Measurements from ENCODE around the gene NAB2. TPM values are rescaled to one million over a fixed set of nuclear protein-coding genes. Genes with fewer than 3 reads are reported as not detected.

The NAB2 gene
- total and polyA plus RNA-seq, 2 of the 8 experiments (the other 6 are each of a cell fraction or from before 2014, with no cell fraction given), result 20.9 to 23.5 TPM

DNA sequence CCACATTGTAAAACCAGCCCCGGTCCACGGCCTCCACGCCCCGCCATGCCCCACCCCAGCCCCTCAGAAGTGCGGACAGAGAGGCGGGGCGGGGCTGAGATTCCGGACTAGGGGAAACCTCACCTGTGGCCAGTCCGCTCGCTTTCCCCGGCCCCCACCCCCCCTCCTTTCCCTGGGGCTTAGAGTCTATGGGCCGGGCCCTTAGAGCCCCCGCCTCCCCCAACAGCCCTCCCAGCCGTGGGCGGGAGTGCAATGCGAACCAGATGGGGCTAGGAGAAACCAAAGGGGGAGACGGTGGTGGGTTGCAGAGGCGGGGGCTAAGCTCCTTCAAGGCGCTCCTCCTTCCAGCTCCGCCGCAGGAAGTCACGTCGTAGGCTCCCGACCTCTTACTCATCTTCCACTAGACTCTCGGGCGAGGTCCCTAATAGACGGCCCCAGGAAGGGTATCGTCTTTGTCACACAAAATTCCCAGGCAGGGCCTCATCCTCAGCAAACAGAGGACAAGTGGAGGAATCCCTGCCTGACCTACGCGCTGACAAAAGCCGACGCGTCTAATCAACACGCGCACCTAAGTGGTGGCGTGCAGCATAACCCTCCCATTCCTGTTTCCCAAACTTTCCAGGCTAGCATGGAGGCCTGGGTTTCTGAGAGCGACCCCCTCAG, 1.1 kb upstream of the NAB2 start:
- Histone ChIP-seq H3K9me3 (ENCODE audit: insufficient read depth in 2 of 2, low read depth in 1 of 2, low read length in 1 of 2) (no peaks in the 10 kb centered on the region), H2BK20ac (ENCODE audit: low read length) (peak overlapping the region; percentile 90; the same call in 1 of the 2 replicates), H3K23ac (ENCODE audit: insufficient read length) (no peak overlapping the region), H2BK5ac (ENCODE audit: low read depth, low read length) (peak overlapping the region; percentile 96), H3K23me2 (ENCODE audit: low read depth, low read length) (peaks cover 25% of the 10 kb centered on the region), H3K18ac (ENCODE audit: extremely low read depth, low read length) (peak overlapping the region; percentile 97), H2BK15ac (ENCODE audit: low read length) (no peak overlapping the region), H2AK5ac (ENCODE audit: low read depth, low read length) (peak overlapping the region; percentile 30; the same call in 1 of the 2 replicates), H3K27ac (ENCODE audit: low read depth, low read length) (peak overlapping the region; percentile 84), H3K14ac (ENCODE audit: insufficient read length) (no peak overlapping the region), H3K56ac (replicated peaks; ENCODE audit: insufficient read length, low read depth, low read length) (peak overlapping the region; percentile 94), H3K36me3 (ENCODE audit: control insufficient read depth in 2 of 4, insufficient read depth in 4 of 4, low read length in 3 of 4) (peaks cover 8 to 16% (median 11%) of the 10 kb centered on the region in 4 experiments; a peak in 6 of 8 replicates), H4K20me1 (replicated peaks in 1 of 2; ENCODE audit: control insufficient read depth in 1 of 2, insufficient read depth in 2 of 2, low read length in 2 of 2) (peaks cover 2 to 11% of the 10 kb centered on the region in 2 experiments), H3K4ac (replicated peaks; ENCODE audit: insufficient read length, low read depth, low read length) (peak overlapping the region; percentile 69), H4K91ac (replicated peaks; ENCODE audit: insufficient read length, low read length) (peak overlapping the region; percentile 98), H4K8ac (ENCODE audit: extremely low read depth, insufficient read depth, low read length) (peak overlapping the region; percentile 93), H2BK120ac (replicated peaks; ENCODE audit: low read depth, low read length) (peak overlapping the region; percentile 94), H2AFZ (ENCODE audit: low read length) (no peak overlapping the region), H3K4me2 (ENCODE audit: insufficient read depth in 1 of 2, low read depth in 2 of 2, low read length in 2 of 2) (peak overlapping the region; percentile 81 to 89), H3K4me3 (ENCODE audit: extremely low read depth in 1 of 4, insufficient read depth in 2 of 4, low read depth in 3 of 4, low read length in 4 of 4) (peak overlapping the region; percentile 45 to 79 (median 62)), H3K4me1 (replicated peaks in 1 of 4; ENCODE audit: control insufficient read depth in 3 of 4, insufficient read depth in 4 of 4, low read length in 3 of 4) (peaks cover 0 to 20% (median 11%) of the 10 kb centered on the region in 4 experiments; a peak in 6 of 7 replicates), H3K79me1 (ENCODE audit: low read depth, low read length) (peaks cover 4% of the 10 kb centered on the region; the same call in 1 of the 2 replicates), H3K79me2 (ENCODE audit: control insufficient read depth in 1 of 2, insufficient read depth in 2 of 2, low read length in 2 of 2) (peaks cover 0 to 18% of the 10 kb centered on the region in 2 experiments; a peak in 1 of 4 replicates), H4K5ac (ENCODE audit: insufficient read length, low read depth, low read length) (peak overlapping the region; percentile 95), H3K27me3 (replicated peaks in 1 of 4; ENCODE audit: control insufficient read depth in 3 of 4, extremely low read depth in 1 of 4, insufficient read depth in 3 of 4, low read length in 3 of 4) (no peaks in the 10 kb centered on the region), H3K9ac (replicated peaks in 1 of 4; ENCODE audit: extremely low read depth in 1 of 4, low read depth in 3 of 4, low read length in 3 of 4) (peak overlapping the region in 3 of 4 experiments; percentile 74 to 75 (median 75); a peak in 6 of 7 replicates), H2BK12ac (ENCODE audit: low read depth, low read length) (peak overlapping the region; percentile 94; the same call in 1 of the 2 replicates)
- POLR2A ChIA-PET (ENCODE audit: partially characterized antibody), result interaction anchor here (0.5 to 16.5 kb wide), 10 partner anchors 9 to 372 kb away, joined by 3 to 352 read pairs (median 7); partner anchors contain the start of genes GLI1, NEMP1, STAT6 and TAC3
- no peak for FAIRE-seq
- CTCF ChIA-PET (ENCODE audit: partially characterized antibody), result interaction anchor here (1.2 to 14.0 kb wide), 6 partner anchors 16 to 139 kb away, joined by 3 to 325 read pairs (median 4); partner anchors contain the start of genes STAT6 and TAC3
- peak in 1 of 2 experiments; percentile 85 for DNase-seq (ENCODE audit: low read depth in 1 of 2, low spot score in 2 of 2)
- WGBS, 2 experiments (ENCODE audit: extremely low coverage in 1 of 2, insufficient coverage in 1 of 2, insufficient read length in 1 of 2, insufficient replicate concordance in 2 of 2, low coverage in 1 of 2, low lambda C conversion rate in 2 of 2, missing lambda C conversion rate in 1 of 2), result 2% methylated on average over 33 of the region's 37 CpGs; no CpG with 5 or more reads in 1 of the 2 experiments
- TF ChIP-seq POLR2A (IDR thresholded peaks at IDR 0.05; ENCODE audit: control extremely low read depth in 1 of 2, low read depth in 2 of 2, low read length in 2 of 2) (peak in 1 of 2 experiments; percentile 54; a peak in 1 of 3 replicates), EGR1 (IDR thresholded peaks at IDR 0.05; ENCODE audit: borderline replicate concordance, low read depth, low read length) (peak; percentile 86)
